GM18907 (cell line): ENCODE measurements around the gene TBC1D2B.
"Not testable (repeated sequence)": the region's sequence is repeated elsewhere in the genome, so short reads cannot be mapped to it uniquely, and the experiment has no call there.

Source experiments
- ATAC-seq: cut with Tn5 transposase; IDR thresholded peaks from one replicate; pipeline ENCODE4 v1.9.1; 2021; ENCODE audit warnings: mild to moderate bottlenecking, moderate library complexity; ENCODE audit not compliant: unreplicated experiment

TBC1D2B gene

GRCh38 chr15:78007211-78007931 lies 70.1 kb downstream of the TBC1D2B start:
- no peak for ATAC-seq

GRCh38 chr15:78006567-78007205 lies 70.8 kb downstream of the TBC1D2B start:
- no peak for ATAC-seq

- no peak for ATAC-seq
Observed at GRCh38 chr15:78004919-78005634, 72.4 kb downstream of the TBC1D2B start.

GRCh38 chr15:78004222-78004727 lies 73.2 kb downstream of the TBC1D2B start:
- ATAC-seq, result peak; percentile 69

- no peak for ATAC-seq
Observed at GRCh38 chr15:78003539-78004008, 73.9 kb downstream of the TBC1D2B start.

- no peak for ATAC-seq
Observed at GRCh38 chr15:78002996-78003395, 74.5 kb downstream of the TBC1D2B start.

GRCh38 chr15:78001656-78002055 lies 75.9 kb downstream of the TBC1D2B start:
- no peak for ATAC-seq

- no peak for ATAC-seq
Observed at GRCh38 chr15:78000927-78001249, 76.6 kb downstream of the TBC1D2B start.

- peak; percentile 40 for ATAC-seq
Observed at GRCh38 chr15:78000091-78000926, 77.2 kb downstream of the TBC1D2B start.

- no peak for ATAC-seq
Observed at GRCh38 chr15:77999486-77999885, 78.0 kb downstream of the TBC1D2B start.

- ATAC-seq, result no peak
Observed at GRCh38 chr15:77998592-77998991, 78.9 kb downstream of the TBC1D2B start.

- ATAC-seq, result not testable (repeated sequence)
Observed at GRCh38 chr15:77997761-77998554, 79.6 kb downstream of the TBC1D2B start.

GRCh38 chr15:77997221-77997620 lies 80.3 kb downstream of the TBC1D2B start:
- ATAC-seq, result not testable (repeated sequence)

GRCh38 chr15:77996713-77997171 lies 80.8 kb downstream of the TBC1D2B start:
- ATAC-seq, result not testable (repeated sequence)

- not testable (repeated sequence) for ATAC-seq
Observed at GRCh38 chr15:77996226-77996625, 81.3 kb downstream of the TBC1D2B start.

GRCh38 chr15:77995537-77995918 lies 82.0 kb downstream of the TBC1D2B start:
- not testable (repeated sequence) for ATAC-seq

- ATAC-seq, result not testable (repeated sequence)
Observed at GRCh38 chr15:77994893-77995536, 82.5 kb downstream of the TBC1D2B start.

- peak; percentile 77 for ATAC-seq
Observed at GRCh38 chr15:77993970-77994693, 83.4 kb downstream of the TBC1D2B start.
